K562 (cell line): Measurements from ENCODE around the gene YPEL1. TPM values are rescaled to one million over a fixed set of nuclear protein-coding genes. Genes with fewer than 3 reads are reported as not detected.

Experiments used
- BCOR ChIP-seq: fragments of 450-650 bp; IDR thresholded peaks from 2 replicates; pipeline ENCODE4 v1.6.1; 2016
- CHD4 ChIP-seq: fragments of 200-600 bp; sonication (generic); IDR thresholded peaks from 3 replicates; pipeline ENCODE4 v1.6.1; 2012; ENCODE audit warnings: low read depth, mild to moderate bottlenecking, mixed read lengths, low read length, inconsistent platforms; ENCODE audit not compliant: insufficient read depth, insufficient replicate concordance, poor library complexity, severe bottlenecking
- EZH2 ChIP-seq: IDR thresholded peaks from 2 replicates; pipeline ENCODE4 v1.6.1; 2012; ENCODE audit warnings: low read depth, mild to moderate bottlenecking, inconsistent platforms, low read length, borderline replicate concordance
- FOSL1 ChIP-seq: fragments of 200-800 bp; sonication (Bioruptor generic); conservative IDR thresholded peaks from 2 replicates; pipeline ENCODE4 v1.6.1; 2016; ENCODE audit warnings: missing genetic modification characterization, missing compliant biosample characterization
- MYNN ChIP-seq, 2 experiments: sonication (generic); formaldehyde crosslinking in 1 of 2; IDR thresholded peaks; 2 replicates each; pipeline versions ENCODE4 v1.5.0 to v1.6.1; 2016 to 2020; ENCODE audit warnings: antibody characterized with exemption in 1 of 2, missing genetic modification reagents in 1 of 2
- PRDM10 ChIP-seq: fragments of 450-650 bp; IDR thresholded peaks from 2 replicates; pipeline ENCODE4 v1.6.1; 2018; ENCODE audit not compliant: partially characterized antibody
- polyA plus RNA-seq, 8 experiments: library from polyadenylated mRNA; depleted of rRNA in 4 of 8; stranded (reverse) in 5 of 8; unstranded in 3 of 8; fragments of >200 nt; fragmentation: Nextera tagmentation in 2 of 8; fragmentation: Illumina TruSeq in 1 of 8; extraction: Ambion mirVana in 2 of 8; extraction: Trizol in 1 of 8; gene quantifications; 2 replicates each; pipeline versions ENCODE4 v1.2.1 to v1.2.3, GENCODE V29; 2011 to 2014; ENCODE audit warnings: inconsistent platforms in 1 of 8, missing spikeins in 1 of 8
- total RNA-seq, 7 experiments: library from RNA; depleted of rRNA in 6 of 7; stranded (reverse); fragments of >200 nt in 6 of 7; fragmentation: Illumina TruSeq in 2 of 7; extraction: Trizol in 2 of 7; gene quantifications; 2 replicates each; pipeline versions ENCODE4 v1.2.1 to v1.2.3, GENCODE V29; 2011 to 2021; ENCODE audit warnings: low replicate concordance in 1 of 7

Gene YPEL1
- total and polyA plus RNA-seq, 9 of the 15 experiments (the other 6 are each of a cell fraction or from before 2014, with no cell fraction given), result 0.07 to 2.2 (median 0.46) TPM

DNA sequence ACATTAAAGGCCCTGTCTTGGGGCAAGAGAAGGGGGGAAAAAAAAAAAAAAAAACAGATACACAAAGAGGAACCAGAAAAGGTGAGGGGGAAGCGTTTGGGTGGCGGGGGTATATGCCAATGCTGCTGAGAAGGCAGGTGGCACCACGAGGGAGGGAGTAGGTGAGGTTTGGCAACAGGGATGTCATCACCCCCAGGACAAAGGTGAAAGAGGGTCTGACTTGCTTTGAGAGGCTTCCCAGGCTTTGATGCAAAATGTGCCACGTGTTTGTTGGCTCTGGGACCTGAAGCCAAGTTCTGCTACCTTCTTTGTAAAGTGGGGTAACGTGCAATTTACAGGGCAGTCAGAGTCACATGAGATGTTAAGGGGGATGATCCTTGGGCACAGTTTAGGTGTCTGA lies 4.1 kb downstream of the YPEL1 start (continued):
- TF ChIP-seq CHD4 (peak; percentile 29), EZH2 (peak; percentile 71; the same call in 1 of the 2 replicates), PRDM10 (no peak), MYNN (IDR thresholded peaks at IDR 0.05) (no peak), MYNN (CRISPR knock-in tag; IDR thresholded peaks at IDR 0.05) (no peak), BCOR (no peak), FOSL1 (tag) (no peak)
